Karpas-422 (cell line): ENCODE results near the gene PKNOX2. TPM values are rescaled to one million over a fixed set of nuclear protein-coding genes. Genes with fewer than 3 reads are reported as not detected.

Experiments used
- DNase-seq: peaks from one replicate; pipeline ENCODE4 v3.0.0-alpha.2; 2015
- H2AFZ ChIP-seq: fragments of 200-600 bp; sonication (generic); 2 replicates; pipeline ENCODE4 v1.6.1; 2014; ENCODE audit warnings: antibody characterized with exemption, low read length, mixed read lengths
- H3K27ac ChIP-seq: fragments of 200-600 bp; sonication (generic); 2 replicates; pipeline ENCODE4 v1.5.1; 2014; ENCODE audit warnings: mild to moderate bottlenecking, low read length, moderate library complexity
- H3K27me3 ChIP-seq: fragments of 200-600 bp; sonication (generic); 2 replicates; pipeline ENCODE4 v1.6.1; 2014; ENCODE audit warnings: low read length, mixed read lengths
- H3K36me3 ChIP-seq: fragments of 200-600 bp; sonication (generic); 2 replicates; pipeline ENCODE4 v1.6.1; 2014; ENCODE audit warnings: low read length, mixed read lengths; ENCODE audit not compliant: insufficient read depth
- H3K4me1 ChIP-seq: fragments of 200-600 bp; sonication (generic); 2 replicates; pipeline ENCODE4 v1.6.1; 2014; ENCODE audit warnings: mild to moderate bottlenecking, low read length, mixed read lengths
- H3K4me2 ChIP-seq: fragments of 200-600 bp; sonication (generic); 2 replicates; pipeline ENCODE4 v1.6.1; 2014; ENCODE audit warnings: low read length, low read depth, mild to moderate bottlenecking; ENCODE audit not compliant: poor library complexity, severe bottlenecking
- H3K4me3 ChIP-seq: fragments of 200-600 bp; sonication (generic); 2 replicates; pipeline ENCODE4 v1.5.1; 2014; ENCODE audit warnings: mild to moderate bottlenecking, antibody characterized with exemption, low read length, mixed read lengths
- H3K79me2 ChIP-seq: fragments of 200-600 bp; sonication (generic); 2 replicates; pipeline ENCODE4 v1.6.1; 2014; ENCODE audit warnings: mild to moderate bottlenecking, low read length, mixed read lengths
- H3K9ac ChIP-seq: fragments of 200-600 bp; sonication (generic); 2 replicates; pipeline ENCODE4 v1.6.0; 2014; ENCODE audit warnings: low read length
- H3K9me2 ChIP-seq: fragments of 200-600 bp; sonication (generic), shearing (Covaris generic); replicated peaks from 2 replicates; pipeline ENCODE4 v1.6.0; 2014; ENCODE audit warnings: mild to moderate bottlenecking, low read length, moderate library complexity; ENCODE audit not compliant: insufficient read depth
- H3K9me3 ChIP-seq: fragments of 300-700, 200-600 bp; sonication (generic); 2 replicates; pipeline ENCODE4 v1.6.1; 2014; ENCODE audit warnings: low read length, mixed read lengths
- H4K20me1 ChIP-seq: fragments of 200-600 bp; sonication (generic); 2 replicates; pipeline ENCODE4 v1.6.1; 2014; ENCODE audit warnings: mild to moderate bottlenecking, antibody characterized with exemption, low read length, low read depth; ENCODE audit not compliant: insufficient read depth
- total RNA-seq: library from RNA; depleted of rRNA; stranded (reverse); fragments of >200 nt; shearing (Covaris generic); gene quantifications from 2 replicates; pipeline ENCODE4 v1.2.3, GENCODE V29; 2014; ENCODE audit warnings: low replicate concordance; rRNA removed

PKNOX2 gene, protein sequence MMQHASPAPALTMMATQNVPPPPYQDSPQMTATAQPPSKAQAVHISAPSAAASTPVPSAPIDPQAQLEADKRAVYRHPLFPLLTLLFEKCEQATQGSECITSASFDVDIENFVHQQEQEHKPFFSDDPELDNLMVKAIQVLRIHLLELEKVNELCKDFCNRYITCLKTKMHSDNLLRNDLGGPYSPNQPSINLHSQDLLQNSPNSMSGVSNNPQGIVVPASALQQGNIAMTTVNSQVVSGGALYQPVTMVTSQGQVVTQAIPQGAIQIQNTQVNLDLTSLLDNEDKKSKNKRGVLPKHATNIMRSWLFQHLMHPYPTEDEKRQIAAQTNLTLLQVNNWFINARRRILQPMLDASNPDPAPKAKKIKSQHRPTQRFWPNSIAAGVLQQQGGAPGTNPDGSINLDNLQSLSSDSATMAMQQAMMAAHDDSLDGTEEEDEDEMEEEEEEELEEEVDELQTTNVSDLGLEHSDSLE
- 0.18 and 1.5 TPM in 2 replicates for total RNA-seq

DNA sequence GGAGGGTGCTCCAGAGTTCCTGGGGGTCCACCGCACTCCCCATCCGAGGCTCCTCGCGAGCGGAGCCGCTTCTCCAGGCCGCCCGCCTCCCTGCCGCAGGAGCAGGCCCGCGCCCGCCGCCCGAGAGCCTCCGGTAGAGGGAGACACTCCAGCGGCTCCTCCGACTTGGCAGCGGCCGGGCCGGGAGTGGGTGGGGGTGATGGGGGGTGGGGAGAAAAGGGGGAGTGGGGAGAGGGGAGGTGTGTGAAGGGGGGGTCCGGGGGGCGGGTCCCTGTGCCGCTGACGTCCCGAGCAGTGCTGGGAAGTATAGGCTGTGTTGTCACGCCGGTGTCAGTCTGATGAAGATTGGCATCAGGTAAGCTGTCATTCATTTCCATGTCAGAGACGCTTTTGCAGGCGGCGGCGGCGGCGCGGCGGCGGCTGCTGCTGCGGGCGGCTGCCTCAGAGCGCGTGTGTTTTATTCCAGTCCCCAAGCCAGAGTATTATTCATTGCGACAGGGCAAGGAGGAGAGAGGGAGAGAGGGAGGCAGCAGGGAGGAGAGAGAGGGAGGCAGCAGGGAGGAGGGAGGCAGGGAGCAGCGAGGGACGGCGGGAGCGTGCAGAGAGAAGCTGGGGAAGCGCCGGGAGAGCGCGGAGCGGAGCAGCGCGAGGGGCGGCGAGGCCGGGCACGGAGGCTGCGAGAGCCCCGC lies at the start of gene PKNOX2:
TSS of gene PKNOX2 (plus strand) at position 330 of the 689 bp plus-strand sequence. CDS start 186,555 bp downstream, outside the sequence.
- H3K9ac ChIP-seq: no peak within 1 kb of the TSS
- H4K20me1 ChIP-seq: no peaks in the 10 kb centered on the region
- no peaks in the 10 kb centered on the region for H3K4me1 ChIP-seq
- no peaks in the 10 kb centered on the region for H3K79me2 ChIP-seq
- no peaks in the 10 kb centered on the region for H3K27me3 ChIP-seq
- no peak within 1 kb of the TSS for H3K4me2 ChIP-seq
- H2AFZ ChIP-seq: no peak within 1 kb of the TSS
- no peaks in the 10 kb centered on the region for H3K36me3 ChIP-seq
- no peak within 1 kb of the TSS for H3K27ac ChIP-seq
- H3K9me3 ChIP-seq: no peaks in the 10 kb centered on the region
- no peak within 1 kb of the TSS for H3K4me3 ChIP-seq
- no peak for DNase-seq
- H3K9me2 ChIP-seq: no peaks in the 10 kb centered on the region

DNA sequence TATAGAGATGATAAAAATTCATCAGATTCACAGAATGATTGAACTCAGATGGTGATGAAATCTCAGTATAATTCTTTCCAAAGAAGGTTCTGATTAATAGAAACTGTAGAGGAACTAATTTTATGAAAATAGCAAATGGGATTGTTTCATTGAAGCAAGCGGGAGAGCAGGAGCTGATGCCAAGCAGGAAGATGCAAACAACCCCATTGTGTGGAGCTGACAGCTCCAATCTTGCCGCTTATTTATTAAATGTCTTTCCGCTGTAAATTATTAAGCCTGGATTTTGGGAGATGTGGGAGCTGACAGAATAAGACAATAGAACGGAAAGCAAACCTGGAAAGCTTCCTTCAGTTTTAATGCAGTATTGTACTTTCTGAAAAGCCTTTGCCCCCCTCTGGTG lies 47.1 kb upstream of the PKNOX2 start:
- H3K4me1 ChIP-seq: no peaks in the 10 kb centered on the region
- H2AFZ ChIP-seq: no peak overlapping the region
- H3K9me2 ChIP-seq: no peaks in the 10 kb centered on the region
- H3K4me2 ChIP-seq: no peak overlapping the region
- no peaks in the 10 kb centered on the region for H3K36me3 ChIP-seq
- H3K4me3 ChIP-seq: no peak overlapping the region
- no peak overlapping the region for H3K9ac ChIP-seq
- H4K20me1 ChIP-seq: no peaks in the 10 kb centered on the region
- no peak for DNase-seq
- H3K27ac ChIP-seq: no peak overlapping the region
- peaks cover 2% of the 10 kb centered on the region; the same call in 1 of the 2 replicates for H3K9me3 ChIP-seq
- H3K79me2 ChIP-seq: no peaks in the 10 kb centered on the region
- H3K27me3 ChIP-seq: no peaks in the 10 kb centered on the region

DNA sequence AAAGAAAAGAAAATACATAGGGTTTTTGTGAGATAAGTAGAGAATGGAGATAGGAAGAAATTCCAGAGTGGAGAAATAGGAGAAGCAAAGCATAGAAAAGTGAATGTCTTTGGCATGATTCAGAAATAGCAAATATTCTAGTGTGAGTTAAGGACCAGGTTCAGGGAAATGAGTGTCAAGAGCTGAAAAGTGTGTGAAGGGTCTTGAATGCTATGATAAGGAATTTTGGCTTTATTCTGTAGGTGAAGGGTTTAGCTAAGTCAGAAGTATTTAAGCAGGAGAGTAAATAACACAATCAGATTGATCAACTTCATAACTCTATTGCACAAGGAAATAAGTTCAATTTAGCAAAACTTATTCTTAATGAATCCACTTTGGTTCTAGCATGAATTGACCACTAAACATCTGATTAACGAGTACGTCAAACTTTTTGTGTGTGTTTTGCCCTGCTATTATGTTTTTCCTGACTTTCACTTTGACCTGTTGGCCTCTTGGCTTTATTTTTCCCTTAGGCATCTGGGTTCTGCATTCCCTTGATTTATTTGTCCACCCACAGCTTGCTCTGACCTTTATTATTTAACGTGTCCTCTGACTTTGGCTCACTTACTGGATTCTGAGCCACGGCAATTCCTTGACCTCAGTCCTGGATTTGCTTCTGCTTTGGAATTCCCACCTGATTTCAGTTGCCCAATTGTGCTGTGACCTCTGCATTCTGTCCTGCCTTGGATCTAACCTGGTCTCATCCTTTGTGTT lies 41.2 kb upstream of the PKNOX2 start:
- Histone ChIP-seq H3K27ac (no peak overlapping the region), H2AFZ (peak overlapping the region; percentile 22), H3K4me1 (peaks cover 4% of the 10 kb centered on the region; the same call in 1 of the 2 replicates), H3K4me3 (peak overlapping the region; percentile 34; the same call in 1 of the 2 replicates), H3K79me2 (no peaks in the 10 kb centered on the region), H4K20me1 (no peaks in the 10 kb centered on the region), H3K9me2 (no peaks in the 10 kb centered on the region), H3K27me3 (no peaks in the 10 kb centered on the region), H3K4me2 (peak overlapping the region; percentile 49), H3K9me3 (no peaks in the 10 kb centered on the region), H3K36me3 (no peaks in the 10 kb centered on the region), H3K9ac (no peak overlapping the region)
- DNase-seq: no peak

DNA sequence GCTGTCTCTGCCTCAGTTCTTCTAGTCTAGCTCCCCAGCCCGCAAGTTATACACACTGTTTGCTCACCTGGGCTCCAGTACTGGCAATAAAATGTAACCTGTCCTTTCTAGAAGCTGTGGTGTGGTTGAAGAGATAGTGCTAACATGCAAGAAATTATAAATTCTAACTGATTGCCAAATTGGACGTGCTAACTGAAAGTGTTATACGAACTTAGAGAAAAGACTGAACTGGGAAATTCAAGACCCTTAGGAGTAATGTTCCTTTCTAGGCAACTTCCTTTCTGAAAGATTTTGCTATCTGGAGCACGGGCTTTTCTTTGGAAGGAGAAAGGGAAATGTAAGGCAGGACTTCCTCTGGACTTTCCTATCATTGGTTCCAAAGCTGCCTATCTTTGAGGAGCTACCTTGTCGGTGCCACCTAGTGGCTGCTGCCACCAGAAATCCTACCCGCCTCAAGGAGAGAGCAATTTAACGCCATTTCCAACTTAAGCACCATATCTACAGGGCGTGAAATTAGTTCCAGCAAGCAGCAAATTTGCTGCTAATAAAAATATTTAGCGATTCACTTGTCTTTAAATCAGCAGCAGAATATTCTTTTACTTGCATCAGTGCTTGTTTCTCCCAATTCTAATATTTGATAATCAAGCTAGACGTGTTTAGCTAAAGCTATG lies 40.5 kb upstream of the PKNOX2 start:
- Histone ChIP-seq H2AFZ (peak overlapping the region; percentile 22), H3K27ac (no peak overlapping the region), H4K20me1 (no peaks in the 10 kb centered on the region), H3K9ac (0 out of 2 replicates have a peak overlapping the region, but pooled peaks have one; percentile 17), H3K4me2 (peak overlapping the region; percentile 49), H3K9me2 (no peaks in the 10 kb centered on the region), H3K79me2 (no peaks in the 10 kb centered on the region), H3K27me3 (no peaks in the 10 kb centered on the region), H3K36me3 (no peaks in the 10 kb centered on the region), H3K4me1 (peaks cover 4% of the 10 kb centered on the region; the same call in 1 of the 2 replicates), H3K4me3 (peak overlapping the region; percentile 34; the same call in 1 of the 2 replicates), H3K9me3 (no peaks in the 10 kb centered on the region)
- peak; percentile 82 for DNase-seq

DNA sequence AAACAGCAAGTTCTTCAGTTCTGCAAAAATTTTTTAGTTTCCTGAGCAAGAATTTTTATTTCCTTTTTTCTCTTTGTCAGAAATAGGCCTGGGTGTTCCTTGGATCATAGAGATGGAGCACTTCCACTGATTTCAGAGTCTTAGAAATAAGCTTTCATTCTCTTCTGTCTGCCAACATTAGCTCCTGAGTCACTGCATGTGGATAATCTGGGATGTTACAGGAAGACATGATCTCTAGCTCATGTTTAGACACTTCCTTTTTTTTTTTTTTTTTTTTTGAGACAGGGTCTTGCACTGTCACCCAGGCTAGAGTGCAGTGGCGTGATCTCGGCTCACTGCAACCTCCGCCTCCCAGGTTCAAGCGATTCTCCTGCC lies 39.9 kb upstream of the PKNOX2 start:
- Histone ChIP-seq H3K27me3 (no peaks in the 10 kb centered on the region), H3K27ac (no peak overlapping the region), H3K9ac (0 out of 2 replicates have a peak overlapping the region, but pooled peaks have one; percentile 17), H3K4me3 (no peak overlapping the region), H3K4me2 (peak overlapping the region; percentile 49), H3K4me1 (peaks cover 4% of the 10 kb centered on the region; the same call in 1 of the 2 replicates), H2AFZ (peak overlapping the region; percentile 22; the same call in 1 of the 2 replicates), H3K9me2 (no peaks in the 10 kb centered on the region), H3K36me3 (no peaks in the 10 kb centered on the region), H3K79me2 (no peaks in the 10 kb centered on the region), H4K20me1 (no peaks in the 10 kb centered on the region), H3K9me3 (no peaks in the 10 kb centered on the region)
- no peak for DNase-seq

DNA sequence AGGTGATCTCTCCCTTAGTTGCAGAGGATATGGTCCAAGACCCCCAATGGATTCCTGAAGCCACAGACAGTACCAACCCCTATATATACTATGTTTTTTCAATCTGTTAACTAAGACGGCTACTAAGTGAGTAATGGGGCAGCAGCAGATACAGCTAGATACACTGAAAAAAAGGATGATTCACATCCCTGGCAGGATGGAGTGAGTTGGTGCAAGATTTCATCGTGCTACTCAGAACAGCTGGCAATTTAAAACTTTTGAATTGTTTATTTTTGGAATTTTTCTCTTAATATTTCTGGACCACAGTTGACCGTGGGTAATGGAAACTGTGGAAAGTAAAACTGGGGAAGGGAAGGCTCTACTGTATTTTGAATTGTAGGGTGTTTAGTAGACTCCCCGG lies 36.1 kb upstream of the PKNOX2 start:
- no peaks in the 10 kb centered on the region for H3K9me3 ChIP-seq
- no peak overlapping the region for H2AFZ ChIP-seq
- no peaks in the 10 kb centered on the region for H4K20me1 ChIP-seq
- no peak overlapping the region for H3K9ac ChIP-seq
- H3K4me3 ChIP-seq: no peak overlapping the region
- no peaks in the 10 kb centered on the region for H3K9me2 ChIP-seq
- no peak overlapping the region for H3K4me2 ChIP-seq
- peaks cover 4% of the 10 kb centered on the region; the same call in 1 of the 2 replicates for H3K4me1 ChIP-seq
- no peaks in the 10 kb centered on the region for H3K27me3 ChIP-seq
- no peak for DNase-seq
- H3K79me2 ChIP-seq: no peaks in the 10 kb centered on the region
- H3K36me3 ChIP-seq: no peaks in the 10 kb centered on the region
- no peak overlapping the region for H3K27ac ChIP-seq

DNA sequence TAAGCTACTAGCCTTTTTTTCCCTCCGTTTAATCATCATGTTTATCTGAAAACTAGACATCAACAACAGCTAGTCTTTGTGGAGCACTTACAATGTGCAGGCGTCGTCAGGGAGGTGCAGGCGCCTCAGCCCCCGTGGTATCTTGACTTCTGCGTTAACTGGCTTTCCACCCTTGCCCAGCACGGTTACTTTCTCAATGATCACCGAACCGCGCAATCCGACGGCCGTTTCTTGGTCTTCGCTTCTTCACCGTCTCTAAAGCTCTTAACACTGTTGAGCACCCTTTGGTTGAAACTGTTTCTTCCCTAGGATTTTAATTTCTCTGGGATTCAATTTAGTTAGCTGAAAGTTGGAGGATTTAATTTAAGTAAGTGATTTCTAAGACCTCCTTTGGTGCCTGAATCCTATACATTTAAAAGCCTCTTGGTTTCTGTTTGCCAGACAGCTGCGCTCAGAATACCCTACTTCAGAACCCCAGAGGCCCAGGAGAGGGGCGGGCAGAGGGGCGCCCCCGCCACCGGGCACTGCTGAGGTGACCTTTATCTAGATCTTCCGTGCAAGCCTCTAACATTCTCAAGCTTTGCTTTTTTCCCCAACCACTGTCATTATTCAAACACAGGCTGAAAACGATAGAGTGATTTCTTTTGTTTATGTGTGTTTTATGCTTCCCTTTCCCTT lies 35.1 kb upstream of the PKNOX2 start:
- Histone ChIP-seq H3K27me3 (no peaks in the 10 kb centered on the region), H3K4me3 (no peak overlapping the region), H4K20me1 (no peaks in the 10 kb centered on the region), H3K36me3 (no peaks in the 10 kb centered on the region), H3K4me2 (no peak overlapping the region), H3K9ac (no peak overlapping the region), H3K9me2 (no peaks in the 10 kb centered on the region), H2AFZ (no peak overlapping the region), H3K79me2 (no peaks in the 10 kb centered on the region), H3K27ac (no peak overlapping the region), H3K9me3 (no peaks in the 10 kb centered on the region), H3K4me1 (peaks cover 2% of the 10 kb centered on the region; the same call in 1 of the 2 replicates)
- no peak for DNase-seq
